ENCODE measurements around the gene PLPP3.

DNA sequence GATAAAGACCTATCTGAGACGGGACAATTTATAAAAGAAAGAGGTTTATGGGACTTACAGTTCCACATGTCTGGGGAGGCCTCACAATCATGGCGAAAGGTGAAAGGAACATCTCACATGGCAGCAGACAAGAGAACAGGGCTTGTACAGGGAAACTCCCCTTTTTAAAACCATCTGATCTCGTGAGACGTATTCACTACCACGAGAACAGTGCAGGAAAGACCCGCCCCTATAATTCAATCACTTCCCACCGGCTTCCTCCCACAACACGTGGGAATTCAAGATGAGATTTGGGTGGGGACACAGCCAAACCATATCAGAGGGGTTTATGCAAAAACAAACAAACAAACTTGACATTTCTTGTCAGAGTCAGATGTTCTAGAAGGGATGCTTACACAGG is 89.7 kb downstream of the PLPP3 start:
- TF ChIP-seq, protein P1, sequence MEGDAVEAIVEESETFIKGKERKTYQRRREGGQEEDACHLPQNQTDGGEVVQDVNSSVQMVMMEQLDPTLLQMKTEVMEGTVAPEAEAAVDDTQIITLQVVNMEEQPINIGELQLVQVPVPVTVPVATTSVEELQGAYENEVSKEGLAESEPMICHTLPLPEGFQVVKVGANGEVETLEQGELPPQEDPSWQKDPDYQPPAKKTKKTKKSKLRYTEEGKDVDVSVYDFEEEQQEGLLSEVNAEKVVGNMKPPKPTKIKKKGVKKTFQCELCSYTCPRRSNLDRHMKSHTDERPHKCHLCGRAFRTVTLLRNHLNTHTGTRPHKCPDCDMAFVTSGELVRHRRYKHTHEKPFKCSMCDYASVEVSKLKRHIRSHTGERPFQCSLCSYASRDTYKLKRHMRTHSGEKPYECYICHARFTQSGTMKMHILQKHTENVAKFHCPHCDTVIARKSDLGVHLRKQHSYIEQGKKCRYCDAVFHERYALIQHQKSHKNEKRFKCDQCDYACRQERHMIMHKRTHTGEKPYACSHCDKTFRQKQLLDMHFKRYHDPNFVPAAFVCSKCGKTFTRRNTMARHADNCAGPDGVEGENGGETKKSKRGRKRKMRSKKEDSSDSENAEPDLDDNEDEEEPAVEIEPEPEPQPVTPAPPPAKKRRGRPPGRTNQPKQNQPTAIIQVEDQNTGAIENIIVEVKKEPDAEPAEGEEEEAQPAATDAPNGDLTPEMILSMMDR (IDR thresholded peaks at IDR 0.05) = no peak
- TF ChIP-seq POLR2A (IDR thresholded peaks at IDR 0.05) = no peak

All from esophagus squamous epithelium (tissue), 4 donors.